Uterus (tissue), 4 donors: ENCODE measurements around the gene LPAR1. TPM values are rescaled to one million over a fixed set of nuclear protein-coding genes. Genes with fewer than 3 reads are reported as not detected.

Experiments used
- DNase-seq, 2 donors: peaks; one replicate each; pipeline ENCODE4 v3.0.0-alpha.2; 2019 to 2020
- H3K27ac ChIP-seq, 2 donors: fragments of 200-600 bp; sonication (generic); 1 replicate in 1 of 2; 2 replicates in 1 of 2; pipeline ENCODE4 v1.5.1; 2016 to 2018
- H3K27me3 ChIP-seq, 2 donors: fragments of 200-600 bp; sonication (generic); one replicate each; pipeline ENCODE4 v1.5.1; 2018 to 2019; ENCODE audit warnings: control low read depth in 1 of 2
- H3K36me3 ChIP-seq, 2 donors: fragments of 200-600 bp; sonication (generic); one replicate each; pipeline ENCODE4 v1.5.1; 2019; ENCODE audit warnings: control low read depth in 1 of 2
- H3K4me1 ChIP-seq, 2 donors: fragments of 200-600 bp; sonication (generic); one replicate each; pipeline ENCODE4 v1.5.1; 2018 to 2019; ENCODE audit warnings: control low read depth in 1 of 2
- H3K4me3 ChIP-seq, 2 donors: fragments of 200-600 bp; sonication (generic); 1 replicate in 1 of 2; 2 replicates in 1 of 2; pipeline ENCODE4 v1.5.1; 2018 to 2019; ENCODE audit warnings: mild to moderate bottlenecking in 1 of 2
- H3K9me3 ChIP-seq, 2 donors: fragments of 200-600 bp; sonication (generic); one replicate each; pipeline ENCODE4 v1.5.1; 2019; ENCODE audit warnings: control low read depth in 1 of 2
- POLR2A ChIP-seq, 2 donors: fragments of 450-650 bp; IDR thresholded peaks; one replicate each; pipeline ENCODE4 v1.6.1; 2016; ENCODE audit warnings: antibody characterized with exemption in 2 of 2, mild to moderate bottlenecking in 1 of 2, moderate library complexity in 1 of 2
- intact Hi-C: fragments of 100-400 bp; cut with DNase I; formaldehyde crosslinking; loops from one replicate; pipeline ENCODE4 v1.15.1; 2023; ENCODE audit warnings: low total_unique reads
- total RNA-seq, 4 donors: library from RNA; depleted of rRNA in 3 of 4; stranded (reverse); fragments of >200 nt in 3 of 4; gene quantifications; one replicate each; pipeline versions ENCODE4 v1.1.0 to v1.2.4, GENCODE V29; 2014 to 2023
- TF ChIP-seq, protein P1 (sequence below), 4 experiments: fragments of 200-600 bp in 2 of 4; fragments of 450-650 bp in 2 of 4; sonication (generic) in 2 of 4; IDR thresholded peaks; one replicate each; pipeline ENCODE4 v1.5.1; 2016 to 2019; ENCODE audit warnings: antibody characterized with exemption in 4 of 4, mild to moderate bottlenecking in 2 of 4, moderate library complexity in 1 of 4
- donor health status: DM: yes; HTN: yes; CAD: no.

The LPAR1 gene
- total RNA-seq, 4 donors from 2014 or later = 12.3 to 68.0 (median 51.0) TPM

- no peak overlapping the region for H3K27ac ChIP-seq
- intact Hi-C loops = no loop called here
- TF ChIP-seq POLR2A (IDR thresholded peaks at IDR 0.05) = no peak
- TF ChIP-seq, protein P1, sequence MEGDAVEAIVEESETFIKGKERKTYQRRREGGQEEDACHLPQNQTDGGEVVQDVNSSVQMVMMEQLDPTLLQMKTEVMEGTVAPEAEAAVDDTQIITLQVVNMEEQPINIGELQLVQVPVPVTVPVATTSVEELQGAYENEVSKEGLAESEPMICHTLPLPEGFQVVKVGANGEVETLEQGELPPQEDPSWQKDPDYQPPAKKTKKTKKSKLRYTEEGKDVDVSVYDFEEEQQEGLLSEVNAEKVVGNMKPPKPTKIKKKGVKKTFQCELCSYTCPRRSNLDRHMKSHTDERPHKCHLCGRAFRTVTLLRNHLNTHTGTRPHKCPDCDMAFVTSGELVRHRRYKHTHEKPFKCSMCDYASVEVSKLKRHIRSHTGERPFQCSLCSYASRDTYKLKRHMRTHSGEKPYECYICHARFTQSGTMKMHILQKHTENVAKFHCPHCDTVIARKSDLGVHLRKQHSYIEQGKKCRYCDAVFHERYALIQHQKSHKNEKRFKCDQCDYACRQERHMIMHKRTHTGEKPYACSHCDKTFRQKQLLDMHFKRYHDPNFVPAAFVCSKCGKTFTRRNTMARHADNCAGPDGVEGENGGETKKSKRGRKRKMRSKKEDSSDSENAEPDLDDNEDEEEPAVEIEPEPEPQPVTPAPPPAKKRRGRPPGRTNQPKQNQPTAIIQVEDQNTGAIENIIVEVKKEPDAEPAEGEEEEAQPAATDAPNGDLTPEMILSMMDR (IDR thresholded peaks at IDR 0.05) = no peak
- no peak for DNase-seq
- no peaks in the 10 kb centered on the region for H3K36me3 ChIP-seq
- H3K4me3 ChIP-seq = no peak overlapping the region
- no peaks in the 10 kb centered on the region for H3K27me3 ChIP-seq
- no peaks in the 10 kb centered on the region for H3K9me3 ChIP-seq
- H3K4me1 ChIP-seq = no peaks in the 10 kb centered on the region
Measured at GRCh38 chr9:111016016-111016415, 22.3 kb downstream of the LPAR1 start.

DNA sequence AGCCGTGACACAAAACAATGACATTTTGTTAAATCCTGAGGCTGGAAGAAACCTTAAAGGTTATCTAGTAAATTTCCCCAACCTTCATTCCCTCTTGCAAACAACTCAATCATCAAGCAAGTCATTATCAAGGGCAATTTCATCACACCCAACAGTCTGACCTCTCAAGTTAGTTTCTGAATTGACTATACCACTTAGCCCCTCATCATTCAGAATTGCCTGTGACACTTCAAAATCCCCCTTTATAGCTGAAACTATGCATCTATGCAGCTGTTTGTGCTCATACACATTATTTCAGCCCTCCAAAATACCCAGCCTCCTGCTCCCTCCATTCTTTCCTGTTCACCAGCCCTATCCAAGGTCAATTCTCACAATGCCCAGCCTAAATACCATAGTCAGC is 24.6 kb downstream of the LPAR1 start:
- Histone ChIP-seq H3K9me3 (no peaks in the 10 kb centered on the region), H3K4me1 (no peaks in the 10 kb centered on the region), H3K36me3 (no peaks in the 10 kb centered on the region), H3K27ac (no peak overlapping the region), H3K4me3 (no peak overlapping the region), H3K27me3 (no peaks in the 10 kb centered on the region)
- no peak for DNase-seq
- TF ChIP-seq POLR2A (IDR thresholded peaks at IDR 0.05) = no peak
- TF ChIP-seq, protein P1 (IDR thresholded peaks at IDR 0.05) = no peak
- intact Hi-C loops = no loop called here

GRCh38 chr9:111013250-111013649 is 25.0 kb downstream of the LPAR1 start:
- intact Hi-C loops = no loop called here
- H3K9me3 ChIP-seq = no peaks in the 10 kb centered on the region
- H3K27ac ChIP-seq = no peak overlapping the region
- no peak for DNase-seq
- no peaks in the 10 kb centered on the region for H3K36me3 ChIP-seq
- no peaks in the 10 kb centered on the region for H3K4me1 ChIP-seq
- no peaks in the 10 kb centered on the region for H3K27me3 ChIP-seq
- no peak for TF ChIP-seq POLR2A (IDR thresholded peaks at IDR 0.05)
- TF ChIP-seq, protein P1 (IDR thresholded peaks at IDR 0.05) = no peak
- H3K4me3 ChIP-seq = no peak overlapping the region

DNA sequence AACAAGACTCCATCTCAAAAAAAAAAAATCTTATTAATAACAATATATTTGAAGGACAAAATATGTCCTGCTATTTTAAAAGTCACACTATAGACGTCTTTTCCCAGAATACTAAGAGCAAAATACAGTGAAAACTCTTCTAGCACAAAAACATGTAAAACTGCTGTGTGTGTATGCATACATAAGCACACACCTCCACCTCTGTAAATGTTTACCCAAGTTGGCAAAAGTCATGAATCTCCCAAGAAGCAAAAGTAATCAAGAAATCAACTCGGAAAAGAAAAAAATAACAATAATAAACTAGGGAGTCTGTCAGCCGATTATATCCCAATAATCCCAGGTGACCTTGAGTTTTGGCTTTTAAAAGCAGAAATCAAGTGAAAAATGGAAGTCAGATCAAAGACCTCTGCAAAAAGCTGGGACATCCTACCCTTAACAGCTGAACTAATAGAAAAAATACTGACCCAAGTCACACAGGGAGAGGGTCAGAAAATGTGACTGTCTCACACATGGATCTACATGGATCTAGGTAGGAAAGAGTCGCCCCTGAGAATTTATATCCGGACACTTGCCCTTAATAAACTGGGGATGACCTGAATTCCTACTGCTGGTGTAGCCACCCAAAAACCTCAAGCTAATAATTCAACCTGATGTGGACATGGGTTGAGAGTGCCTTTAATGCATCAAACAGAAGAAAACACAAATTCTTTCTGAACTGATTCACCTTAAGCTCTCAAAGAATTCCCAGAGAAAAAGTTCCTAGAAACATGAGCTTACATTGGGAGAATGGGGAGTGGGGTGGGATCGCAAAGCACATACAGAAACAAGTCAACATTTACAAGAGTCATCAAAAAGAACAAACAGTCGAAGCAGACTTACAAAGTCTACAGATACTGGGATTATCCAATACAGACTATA is 29.9 kb downstream of the LPAR1 start:
- Histone ChIP-seq H3K27ac (no peak overlapping the region), H3K36me3 (no peaks in the 10 kb centered on the region), H3K27me3 (no peaks in the 10 kb centered on the region), H3K4me3 (no peak overlapping the region), H3K9me3 (no peaks in the 10 kb centered on the region), H3K4me1 (no peaks in the 10 kb centered on the region)
- TF ChIP-seq POLR2A (IDR thresholded peaks at IDR 0.05) = no peak
- TF ChIP-seq, protein P1 (IDR thresholded peaks at IDR 0.05) = no peak
- no peak for DNase-seq
- intact Hi-C loops = no loop called here

DNA sequence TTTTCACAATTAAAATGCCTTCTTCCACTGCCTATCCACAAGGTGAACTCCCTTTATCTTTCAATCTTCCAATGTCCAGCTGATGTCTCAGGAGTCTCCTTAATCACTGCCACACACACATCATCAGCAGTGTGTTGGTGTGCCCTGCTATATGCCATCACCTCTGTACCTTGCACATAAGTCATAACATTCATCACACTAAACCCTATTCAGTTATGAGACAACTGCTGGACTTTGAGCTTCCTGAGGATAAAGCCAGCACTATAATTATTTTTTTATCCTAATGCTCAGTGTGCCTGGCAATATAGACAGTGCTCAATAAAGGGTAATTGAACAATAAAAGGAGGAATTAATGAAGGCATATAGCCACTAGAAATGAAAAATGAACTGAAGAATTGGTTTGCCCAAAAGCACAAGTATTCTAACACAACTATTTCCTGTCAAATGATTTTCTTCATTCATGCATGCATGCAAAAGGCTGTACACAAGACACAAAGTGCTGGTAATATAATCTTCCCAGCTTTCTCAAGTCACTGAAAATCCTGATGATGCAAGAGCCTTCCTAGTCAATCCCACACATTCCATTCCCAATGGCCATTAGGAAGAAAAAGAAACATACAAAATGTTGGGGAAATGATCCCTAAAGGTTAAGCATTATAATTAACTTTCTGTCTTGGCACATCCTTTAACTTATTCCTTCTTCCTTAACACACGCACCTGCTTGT is 32.4 kb downstream of the LPAR1 start:
- intact Hi-C loops = no loop called here
- DNase-seq = no peak
- no peak overlapping the region for H3K27ac ChIP-seq
- no peaks in the 10 kb centered on the region for H3K27me3 ChIP-seq
- no peaks in the 10 kb centered on the region for H3K36me3 ChIP-seq
- no peak overlapping the region for H3K4me3 ChIP-seq
- H3K4me1 ChIP-seq = no peaks in the 10 kb centered on the region
- TF ChIP-seq POLR2A (IDR thresholded peaks at IDR 0.05) = no peak
- TF ChIP-seq, protein P1 (IDR thresholded peaks at IDR 0.05) = no peak
- H3K9me3 ChIP-seq = no peaks in the 10 kb centered on the region
